HG02943 (cell line): ENCODE measurements around the gene COPS7A.

Source experiments
- ATAC-seq: cut with Tn5 transposase; IDR thresholded peaks from one replicate; pipeline ENCODE4 v1.9.1; 2021; ENCODE audit warnings: mild to moderate bottlenecking, low read depth, moderate library complexity; ENCODE audit not compliant: unreplicated experiment

Gene COPS7A

GRCh38 chr12:6767353-6768319 is 43.8 kb downstream of the COPS7A start:
- no peak for ATAC-seq

GRCh38 chr12:6768437-6768914 is 44.6 kb downstream of the COPS7A start:
- no peak for ATAC-seq

DNA sequence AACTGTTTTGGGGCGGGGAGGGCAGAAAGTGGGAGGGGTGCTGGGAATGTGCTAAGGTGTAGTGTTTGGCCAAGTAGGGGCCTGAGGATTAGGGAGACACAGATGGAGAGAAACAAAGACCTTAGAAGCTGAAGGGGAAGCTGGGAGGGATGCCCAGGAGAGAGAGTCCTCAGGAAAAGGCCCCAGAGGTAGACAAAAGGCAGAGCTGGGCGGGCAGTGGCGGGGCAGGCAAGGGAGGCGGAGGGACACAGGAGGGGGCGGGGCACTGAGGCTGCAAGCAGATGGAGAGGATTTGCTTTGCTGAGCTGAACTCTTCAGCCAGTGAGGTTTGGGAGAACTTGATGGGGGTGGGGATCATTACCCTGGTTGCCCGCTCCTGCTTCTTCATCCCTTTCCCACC is 45.1 kb downstream of the COPS7A start:
- ATAC-seq = no peak

DNA sequence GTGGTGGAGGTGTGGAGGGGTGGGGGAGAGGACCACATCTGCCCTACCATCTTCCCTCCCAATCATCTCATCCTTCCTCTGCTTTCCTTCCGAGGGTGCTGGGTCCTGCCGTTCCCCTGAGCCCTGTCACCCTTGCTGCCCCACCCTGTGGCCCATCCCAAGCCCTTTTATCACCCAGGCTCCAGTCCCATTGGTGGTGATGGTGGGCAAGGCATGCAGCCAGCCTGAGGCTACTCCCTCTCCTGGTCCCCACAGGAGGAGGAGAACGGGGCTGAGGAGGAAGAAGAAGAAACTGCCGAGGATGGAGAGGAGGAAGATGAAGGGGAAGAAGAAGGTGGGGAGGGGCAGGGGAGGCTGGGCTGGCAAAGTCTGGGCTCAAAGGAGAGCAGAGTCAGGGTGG is 45.8 kb downstream of the COPS7A start:
- ATAC-seq = no peak

GRCh38 chr12:6770094-6770493 is 46.2 kb downstream of the COPS7A start:
- no peak for ATAC-seq

GRCh38 chr12:6770600-6770999 is 46.8 kb downstream of the COPS7A start:
- no peak for ATAC-seq

GRCh38 chr12:6771091-6771495 is 47.2 kb downstream of the COPS7A start:
- ATAC-seq = no peak

GRCh38 chr12:6771509-6772330 is 47.9 kb downstream of the COPS7A start:
- no peak for ATAC-seq

DNA sequence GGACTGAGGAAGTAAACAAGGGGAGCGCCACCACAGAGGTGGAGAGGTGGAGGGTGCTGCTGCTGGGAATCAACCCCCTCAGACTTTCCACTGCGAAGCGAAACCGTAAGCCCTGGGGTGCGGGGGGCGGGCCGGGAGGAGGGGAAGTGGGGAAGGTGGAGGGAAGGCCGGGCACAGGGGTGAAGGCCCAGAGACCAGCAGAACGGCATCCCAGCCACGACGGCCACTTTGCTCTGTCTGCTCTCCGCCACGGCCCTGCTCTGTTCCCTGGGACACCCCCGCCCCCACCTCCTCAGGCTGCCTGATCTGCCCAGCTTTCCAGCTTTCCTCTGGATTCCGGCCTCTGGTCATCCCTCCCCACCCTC is 48.5 kb downstream of the COPS7A start, which contains the start of gene LAG3:
Gene LAG3, plus strand, starts transcription at position 190 of the 365 bp plus-strand sequence. CDS start 333 bp downstream, outside the sequence.
- no peak for ATAC-seq

- ATAC-seq = no peak
Measured at GRCh38 chr12:6772726-6773589, 49.1 kb downstream of the COPS7A start.

DNA sequence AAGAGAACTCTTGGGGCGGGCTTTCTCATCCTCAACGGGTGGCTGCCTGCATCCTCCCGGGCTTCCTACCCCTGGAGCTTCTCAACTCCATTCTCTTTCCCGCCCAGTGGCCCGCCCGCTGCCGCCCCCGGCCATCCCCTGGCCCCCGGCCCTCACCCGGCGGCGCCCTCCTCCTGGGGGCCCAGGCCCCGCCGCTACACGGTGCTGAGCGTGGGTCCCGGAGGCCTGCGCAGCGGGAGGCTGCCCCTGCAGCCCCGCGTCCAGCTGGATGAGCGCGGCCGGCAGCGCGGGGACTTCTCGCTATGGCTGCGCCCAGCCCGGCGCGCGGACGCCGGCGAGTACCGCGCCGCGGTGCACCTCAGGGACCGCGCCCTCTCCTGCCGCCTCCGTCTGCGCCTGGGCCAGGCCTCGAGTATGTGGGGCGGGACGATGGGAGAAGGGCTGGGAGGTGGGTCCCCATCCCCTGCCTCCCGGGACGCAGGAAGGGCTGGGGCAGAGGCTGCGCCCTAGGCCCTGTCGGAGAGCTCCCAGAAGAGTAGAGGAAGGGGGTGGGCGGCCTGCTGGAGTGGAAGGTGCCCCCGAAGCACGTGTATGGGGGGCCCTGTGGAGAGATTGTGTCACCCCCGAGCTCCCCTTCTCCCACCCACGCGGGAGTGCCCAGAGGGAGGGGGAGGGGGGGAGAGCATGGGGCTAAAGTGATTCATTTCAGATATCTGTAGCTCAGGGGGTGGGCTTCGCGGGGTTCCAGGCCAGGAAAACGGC is 49.9 kb downstream of the COPS7A start:
- no peak for ATAC-seq

DNA sequence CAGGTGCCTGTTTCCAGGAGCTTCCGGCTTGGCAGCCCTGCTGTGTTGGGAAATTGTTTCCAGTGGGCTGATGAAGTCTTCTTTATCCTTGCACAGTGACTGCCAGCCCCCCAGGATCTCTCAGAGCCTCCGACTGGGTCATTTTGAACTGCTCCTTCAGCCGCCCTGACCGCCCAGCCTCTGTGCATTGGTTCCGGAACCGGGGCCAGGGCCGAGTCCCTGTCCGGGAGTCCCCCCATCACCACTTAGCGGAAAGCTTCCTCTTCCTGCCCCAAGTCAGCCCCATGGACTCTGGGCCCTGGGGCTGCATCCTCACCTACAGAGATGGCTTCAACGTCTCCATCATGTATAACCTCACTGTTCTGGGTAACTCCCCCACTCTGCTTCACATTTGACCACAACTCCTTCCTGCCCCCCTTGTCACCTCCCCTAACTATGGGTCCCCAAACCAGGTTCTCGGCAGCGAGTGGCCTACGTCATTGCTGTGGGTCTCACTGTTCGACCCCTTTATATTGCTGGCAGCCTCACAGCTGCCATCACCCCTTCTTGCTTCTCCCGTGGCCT is 50.7 kb downstream of the COPS7A start:
- ATAC-seq = no peak

DNA sequence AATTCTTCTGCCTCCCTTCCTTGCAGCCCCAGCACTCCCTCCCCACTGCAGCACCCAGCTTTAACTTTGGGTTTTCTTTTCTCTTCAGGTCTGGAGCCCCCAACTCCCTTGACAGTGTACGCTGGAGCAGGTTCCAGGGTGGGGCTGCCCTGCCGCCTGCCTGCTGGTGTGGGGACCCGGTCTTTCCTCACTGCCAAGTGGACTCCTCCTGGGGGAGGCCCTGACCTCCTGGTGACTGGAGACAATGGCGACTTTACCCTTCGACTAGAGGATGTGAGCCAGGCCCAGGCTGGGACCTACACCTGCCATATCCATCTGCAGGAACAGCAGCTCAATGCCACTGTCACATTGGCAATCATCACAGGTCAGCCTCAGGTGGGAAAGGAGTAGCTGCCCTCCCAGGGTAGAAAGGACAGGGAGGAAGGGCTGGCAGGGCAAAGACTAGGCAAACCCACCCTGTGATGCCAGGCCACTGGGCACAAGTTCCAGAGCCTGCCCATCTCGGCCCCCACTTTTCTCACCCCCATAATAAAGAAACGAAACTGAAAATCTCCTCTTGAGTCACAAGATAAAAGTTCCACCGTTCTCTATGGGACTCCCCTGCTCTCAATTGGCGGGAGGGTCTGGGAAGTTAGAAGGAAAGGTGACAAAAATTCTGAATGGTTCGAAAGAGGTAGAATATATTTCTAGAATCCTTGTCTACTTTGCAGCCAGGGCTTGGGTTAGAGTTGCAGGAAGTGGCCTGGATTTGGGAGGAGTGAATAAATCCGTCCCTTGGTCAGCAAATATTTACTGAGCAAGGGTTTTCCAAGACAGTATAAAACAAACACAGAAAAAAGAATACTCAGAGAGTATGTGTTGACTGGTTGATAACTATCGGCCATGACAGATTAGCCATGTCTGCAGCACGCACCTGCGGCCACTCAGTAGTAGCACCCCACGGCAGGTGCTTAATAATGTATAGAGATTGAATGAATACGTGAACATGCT is 51.6 kb downstream of the COPS7A start:
- ATAC-seq = no peak

GRCh38 chr12:6777386-6777785 is 53.5 kb downstream of the COPS7A start:
- no peak for ATAC-seq

DNA sequence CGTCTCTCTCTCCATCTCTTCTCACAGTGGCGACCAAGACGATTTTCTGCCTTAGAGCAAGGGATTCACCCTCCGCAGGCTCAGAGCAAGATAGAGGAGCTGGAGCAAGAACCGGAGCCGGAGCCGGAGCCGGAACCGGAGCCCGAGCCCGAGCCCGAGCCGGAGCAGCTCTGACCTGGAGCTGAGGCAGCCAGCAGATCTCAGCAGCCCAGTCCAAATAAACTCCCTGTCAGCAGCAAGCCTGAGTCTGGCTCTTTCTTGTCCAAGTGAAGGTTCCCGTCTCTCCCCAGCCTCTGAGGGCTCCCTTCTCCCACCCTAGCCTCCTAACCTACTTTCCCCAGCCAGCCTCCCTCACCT is 54.3 kb downstream of the COPS7A start:
- ATAC-seq = no peak

DNA sequence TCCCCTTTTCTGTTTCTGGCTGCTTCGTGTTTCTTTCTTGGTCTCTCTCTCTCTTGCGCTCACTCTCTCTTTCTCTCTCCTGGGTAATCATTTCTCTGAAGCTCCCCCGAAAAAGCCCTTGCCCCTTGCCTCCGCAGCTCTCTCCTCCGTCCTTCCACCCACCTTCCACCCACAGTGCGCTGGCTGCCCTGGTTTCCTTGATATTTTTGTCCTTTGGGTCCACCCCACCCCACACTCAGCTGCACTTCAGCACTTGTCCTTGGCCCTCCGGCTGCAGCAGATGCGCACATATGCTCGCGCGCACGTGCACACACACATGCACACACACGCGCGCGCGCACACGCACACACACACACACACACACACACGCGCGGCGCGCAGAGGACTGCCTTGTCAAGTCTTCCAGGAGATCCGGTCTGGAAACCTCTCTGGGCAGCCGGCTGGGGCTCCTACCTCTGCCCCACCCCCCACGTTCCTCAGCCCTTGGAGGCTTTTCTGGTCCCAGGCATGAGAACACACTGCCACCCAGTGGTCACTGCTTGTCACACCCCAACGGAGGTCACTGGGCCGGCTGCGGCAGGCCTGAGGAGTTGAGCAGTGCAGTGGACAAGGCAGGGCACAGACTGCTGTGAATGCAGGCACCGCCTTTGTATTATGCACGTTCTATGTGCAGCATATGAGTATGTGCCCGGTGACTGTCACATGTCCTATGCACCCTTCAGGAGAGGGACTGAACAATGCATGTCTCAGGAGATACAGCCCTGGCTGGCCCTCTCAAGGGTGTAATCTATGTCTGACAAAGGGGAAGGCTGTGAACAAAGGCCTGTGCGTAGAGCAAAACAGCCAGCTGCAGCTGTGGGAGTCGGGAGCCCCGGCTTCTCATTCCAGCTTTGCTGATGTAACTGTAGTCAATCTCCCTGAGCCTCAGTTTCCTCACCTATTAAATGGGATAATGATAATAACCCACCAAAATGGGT is 55.0 kb downstream of the COPS7A start:
- peak; percentile 73 for ATAC-seq
